Body of pancreas (tissue), 4 donors: ENCODE results near the gene CCDC63. TPM values are rescaled to one million over a fixed set of nuclear protein-coding genes. Genes with fewer than 3 reads are reported as not detected.

ENCODE experiments used
- ATAC-seq: fragments of 150-250 bp; one replicate; pipeline ENCODE4 v1.9.1; 2016
- DNase-seq, 4 donors: peaks; one replicate each; pipeline ENCODE4 v3.0.0-alpha.2; 2019
- H3K27ac ChIP-seq, 4 donors: fragments of 200-600 bp; sonication (generic); 1 replicate in 3 of 4; 2 replicates in 1 of 4; pipeline versions ENCODE4 v1.5.1 to v1.6.1; 2016 to 2019; ENCODE audit warnings: mild to moderate bottlenecking in 1 of 4, mixed read lengths in 1 of 4, moderate library complexity in 1 of 4
- H3K27me3 ChIP-seq, 2 donors: fragments of 200-600 bp; sonication (generic); one replicate each; pipeline ENCODE4 v1.6.0; 2016; ENCODE audit warnings: mild to moderate bottlenecking in 1 of 2
- H3K36me3 ChIP-seq, 2 donors: fragments of 200-600 bp; sonication (generic); replicated peaks in 1 of 2; 2 replicates each; pipeline ENCODE4 v1.5.1; 2016; ENCODE audit warnings: low read depth in 2 of 2; ENCODE audit not compliant: insufficient read depth in 1 of 2
- H3K4me1 ChIP-seq: fragments of 200-600 bp; sonication (generic); one replicate; pipeline ENCODE4 v1.6.0; 2016
- H3K4me3 ChIP-seq, 2 donors: fragments of 200-600 bp; sonication (generic); 1 replicate in 1 of 2; 2 replicates in 1 of 2; pipeline ENCODE4 v1.5.1; 2016 to 2019
- H3K9me3 ChIP-seq, 3 donors: fragments of 200-600 bp; sonication (generic); 1 replicate in 2 of 3; 2 replicates in 1 of 3; pipeline ENCODE4 v1.5.1; 2016
- CTCF ChIP-seq, 7 experiments: fragments of 450-650 bp in 4 of 7; fragments of 200-600 bp in 3 of 7; sonication (generic) in 3 of 7; IDR thresholded peaks; one replicate each; pipeline ENCODE4 v1.5.1; 2016 to 2019; ENCODE audit warnings: antibody characterized with exemption in 7 of 7
- POLR2A ChIP-seq, 3 donors: fragments of 450-650 bp; IDR thresholded peaks; one replicate each; pipeline ENCODE4 v1.6.1; 2016; ENCODE audit warnings: antibody characterized with exemption in 3 of 3, mild to moderate bottlenecking in 2 of 3
- WGBS, 2 donors: methylation state at CpG; one replicate each; pipeline ENCODE4 v1.1.5; 2017; 5-methylcytosine and 5-hydroxymethylcytosine counted together
- intact Hi-C: fragments of 100-400 bp; cut with DNase I; formaldehyde crosslinking; loops from one replicate; pipeline ENCODE4 v1.15.1; 2023
- total RNA-seq, 2 donors: library from RNA; depleted of rRNA; stranded (reverse); fragments of >200 nt; gene quantifications; one replicate each; pipeline ENCODE4 v1.1.0, GENCODE V29; 2016

CCDC63 gene
- total RNA-seq, 2 donors from 2014 or later = not detected

DNA sequence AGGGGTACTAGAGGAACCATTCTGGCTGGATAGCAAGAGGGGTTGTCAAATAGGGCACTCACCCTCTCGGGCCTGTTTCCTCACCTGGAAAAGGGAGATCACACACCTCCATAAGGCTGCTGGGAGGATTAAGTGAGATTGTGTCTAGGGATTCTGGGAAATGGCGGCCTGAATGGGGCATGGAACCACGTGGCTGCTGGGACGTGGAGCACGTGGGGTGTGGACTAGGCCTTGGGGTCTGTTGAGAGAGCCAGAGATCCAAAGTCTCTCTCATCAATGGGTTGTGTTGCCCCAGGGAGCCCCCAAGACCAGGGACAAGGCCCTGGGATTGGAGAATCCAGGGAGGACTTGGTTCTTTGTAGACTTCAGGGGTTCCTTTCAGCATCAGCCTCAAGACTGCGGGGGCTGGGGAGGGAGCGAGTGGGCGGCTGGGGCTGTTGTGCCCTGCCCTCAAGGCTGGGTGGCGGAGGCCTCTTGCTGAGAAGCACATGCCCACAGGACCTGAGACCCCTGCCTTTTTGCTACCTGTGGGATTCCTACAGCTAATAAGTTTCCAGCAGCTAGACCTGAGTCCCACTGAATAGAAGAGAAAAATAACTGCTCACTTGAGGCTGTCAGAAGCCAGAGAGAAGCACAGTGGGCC, 77.0 kb downstream of the CCDC63 start:
- Histone ChIP-seq H3K4me1 (no peaks in the 10 kb centered on the region), H3K36me3 (no peaks in the 10 kb centered on the region), H3K27me3 (no peaks in the 10 kb centered on the region), H3K4me3 (no peak overlapping the region), H3K27ac (no peak overlapping the region), H3K9me3 (no peaks in the 10 kb centered on the region)
- no peak for DNase-seq
- 79 to 87% methylated on average over 8 to 9 of the region's 9 CpGs for WGBS, 2 donors
- ATAC-seq = no peak
- TF ChIP-seq CTCF (IDR thresholded peaks at IDR 0.05) (no peak), POLR2A (IDR thresholded peaks at IDR 0.05) (no peak)
- intact Hi-C loops = no loop called here

GRCh38 chr12:110927546-110927945, 80.8 kb downstream of the CCDC63 start:
- no peak for DNase-seq
- 49 to 50% methylated on average over 6 of the region's 6 CpGs for WGBS, 2 donors
- Histone ChIP-seq H3K36me3 (no peaks in the 10 kb centered on the region), H3K27me3 (peaks cover 0 to 3% of the 10 kb centered on the region in 2 donors), H3K9me3 (no peaks in the 10 kb centered on the region), H3K4me3 (no peak overlapping the region), H3K4me1 (no peaks in the 10 kb centered on the region), H3K27ac (no peak overlapping the region)
- ATAC-seq = no peak
- TF ChIP-seq CTCF (IDR thresholded peaks at IDR 0.05) = no peak
- TF ChIP-seq POLR2A (IDR thresholded peaks at IDR 0.05) = no peak
- intact Hi-C loops = no loop called here

- no peak for TF ChIP-seq POLR2A (IDR thresholded peaks at IDR 0.05)
- TF ChIP-seq CTCF (IDR thresholded peaks at IDR 0.05) = no peak
- peaks cover 0 to 3% of the 10 kb centered on the region in 2 donors for H3K27me3 ChIP-seq
- intact Hi-C loops = no loop called here
- no peaks in the 10 kb centered on the region for H3K9me3 ChIP-seq
- no peak overlapping the region for H3K27ac ChIP-seq
- no peaks in the 10 kb centered on the region for H3K36me3 ChIP-seq
- no peak for ATAC-seq
- 55% methylated on average over 7 of the region's 7 CpGs for whole genome bisulfite sequencing, 2 donors
- H3K4me1 ChIP-seq = no peaks in the 10 kb centered on the region
- H3K4me3 ChIP-seq = no peak overlapping the region
- DNase-seq = no peak
Measured at GRCh38 chr12:110928700-110929099, 81.9 kb downstream of the CCDC63 start.

DNA sequence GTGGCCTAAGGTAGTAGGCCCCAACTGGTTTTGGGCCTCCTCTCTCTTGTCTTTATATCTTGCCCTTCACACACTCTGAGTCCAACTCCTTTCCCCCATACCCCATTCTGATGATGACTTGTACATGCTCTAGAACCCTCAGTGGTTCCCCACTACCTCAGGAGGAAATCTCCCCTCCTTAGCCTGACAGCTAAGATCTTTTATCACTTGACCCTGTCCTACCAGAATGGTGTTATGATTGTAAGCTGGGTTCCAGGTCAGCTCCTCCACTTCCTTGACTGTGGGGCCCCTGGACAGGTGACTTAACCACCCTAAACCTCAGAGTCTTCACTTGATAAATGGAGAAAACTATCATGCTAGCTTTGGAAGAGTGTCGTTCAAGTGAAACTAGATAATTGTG, 83.0 kb downstream of the CCDC63 start:
- WGBS, 2 donors = 85 to 92% methylated on average over 1 of the region's 1 CpG
- intact Hi-C loops = loop anchor here (10.0 kb wide), 1 partner anchor 365 kb away; no protein-coding TSS in a partner anchor
- Histone ChIP-seq H3K4me1 (no peaks in the 10 kb centered on the region), H3K27ac (no peak overlapping the region), H3K27me3 (peaks cover 0 to 3% of the 10 kb centered on the region in 2 donors), H3K4me3 (no peak overlapping the region), H3K9me3 (no peaks in the 10 kb centered on the region), H3K36me3 (no peaks in the 10 kb centered on the region)
- TF ChIP-seq POLR2A (IDR thresholded peaks at IDR 0.05) (no peak), CTCF (IDR thresholded peaks at IDR 0.05) (no peak)
- DNase-seq = no peak
- no peak for ATAC-seq
